ENCODE data around the gene LSAMP. TPM values are rescaled to one million over a fixed set of nuclear protein-coding genes. Genes with fewer than 3 reads are reported as not detected.
A peak's percentile ranks its signal among the peaks of the same experiment; 100 is the strongest.

The LSAMP gene
- total RNA-seq, 2 donors from 2014 or later = 1.7 to 2.1 TPM

- Histone ChIP-seq H3K4me3 (no peak overlapping the region), H3K36me3 (no peaks in the 10 kb centered on the region), H3K27ac (no peak overlapping the region), H3K4me1 (no peaks in the 10 kb centered on the region), H3K27me3 (no peaks in the 10 kb centered on the region), H3K9me3 (no peaks in the 10 kb centered on the region)
- TF ChIP-seq CTCF (IDR thresholded peaks at IDR 0.05) = peak in 1 of 2 donors; percentile 31
- DNase-seq (ENCODE audit: low spot score) = no peak
Observed at GRCh38 chr3:116453666-116454346, 8.5 kb upstream of the LSAMP start.

GRCh38 chr3:116449546-116450350 is 4.5 kb upstream of the LSAMP start:
- Histone ChIP-seq H3K27me3 (no peaks in the 10 kb centered on the region), H3K9me3 (no peaks in the 10 kb centered on the region), H3K4me3 (no peak overlapping the region), H3K36me3 (no peaks in the 10 kb centered on the region), H3K27ac (no peak overlapping the region), H3K4me1 (no peaks in the 10 kb centered on the region)
- no peak for DNase-seq (ENCODE audit: low spot score)
- TF ChIP-seq CTCF (IDR thresholded peaks at IDR 0.05) = no peak

GRCh38 chr3:116445990-116446389 is 703 bp upstream of the LSAMP start:
- Histone ChIP-seq H3K27ac (no peak overlapping the region), H3K27me3 (no peaks in the 10 kb centered on the region), H3K36me3 (no peaks in the 10 kb centered on the region), H3K4me3 (no peak overlapping the region), H3K4me1 (no peaks in the 10 kb centered on the region), H3K9me3 (no peaks in the 10 kb centered on the region)
- TF ChIP-seq CTCF (IDR thresholded peaks at IDR 0.05) = no peak
- no peak for DNase-seq (ENCODE audit: low spot score)

GRCh38 chr3:116444819-116445310 is 422 bp downstream of the LSAMP start:
- no peaks in the 10 kb centered on the region for H3K4me1 ChIP-seq
- TF ChIP-seq CTCF (IDR thresholded peaks at IDR 0.05) = no peak
- H3K36me3 ChIP-seq = no peaks in the 10 kb centered on the region
- H3K9me3 ChIP-seq = no peaks in the 10 kb centered on the region
- DNase-seq (ENCODE audit: low spot score) = no peak
- H3K4me3 ChIP-seq = peak overlapping the region; percentile 10 to 39
- no peaks in the 10 kb centered on the region for H3K27me3 ChIP-seq
- no peak overlapping the region for H3K27ac ChIP-seq

- no peak for TF ChIP-seq CTCF (IDR thresholded peaks at IDR 0.05)
- Histone ChIP-seq H3K9me3 (no peaks in the 10 kb centered on the region), H3K36me3 (no peaks in the 10 kb centered on the region), H3K27me3 (no peaks in the 10 kb centered on the region), H3K27ac (no peak overlapping the region), H3K4me3 (peak overlapping the region in 1 of 2 donors; percentile 39), H3K4me1 (no peaks in the 10 kb centered on the region)
- DNase-seq (ENCODE audit: low spot score) = no peak
Observed at GRCh38 chr3:116444115-116444747, 1.1 kb downstream of the LSAMP start.

All from right atrium auricular region (tissue), 2 donors.